IMR-90 (cell line): ENCODE results near the gene MTA1. TPM values are rescaled to one million over a fixed set of nuclear protein-coding genes. Genes with fewer than 3 reads are reported as not detected.

Source experiments
- ATAC-seq: fragments of 200-7000 bp; cut with Tn5 transposase; 2 replicates; pipeline ENCODE4 v1.9.1; 2020; ENCODE audit warnings: low read depth, mild to moderate bottlenecking, moderate library complexity
- BruUV-seq: library from RNA; stranded (reverse); fragments of 400-500 nt; replicated peaks from 2 replicates; lab custom pipeline; 2021; lab: Mats Ljungman, UMichigan
- CTCF ChIA-PET: fragments of 300-600 bp; formaldehyde crosslinking; extraction: SDS; loops from one replicate; lab custom pipeline; 2021; ENCODE audit warnings: antibody characterized with exemption; lab: Yijun Ruan, JAX
- POLR2A ChIA-PET: fragments of 300-600 bp; sonication (Branson Sonifier 250); formaldehyde crosslinking; loops from one replicate; lab custom pipeline; 2022; ENCODE audit warnings: antibody characterized with exemption; ENCODE audit not compliant: unreplicated experiment; lab: Charles Lee
- DNase-seq: peaks from one replicate; pipeline ENCODE4 v3.0.0; 2013
- H2AFZ ChIP-seq: replicated peaks from 2 replicates; pipeline ENCODE3; 2013; ENCODE audit warnings: low read length, mild to moderate bottlenecking; ENCODE audit not compliant: poor library complexity
- H2AK5ac ChIP-seq: 2 replicates; pipeline ENCODE4 v1.6.1; 2013; ENCODE audit warnings: low read depth, low read length, inconsistent platforms
- H2AK9ac ChIP-seq: replicated peaks from 2 replicates; pipeline ENCODE3; 2013; ENCODE audit warnings: mild to moderate bottlenecking, low read depth, low read length, moderate library complexity; ENCODE audit not compliant: poor library complexity
- H2BK120ac ChIP-seq: 2 replicates; pipeline ENCODE4 v1.6.1; 2013; ENCODE audit warnings: low read depth, low read length, inconsistent platforms
- H2BK15ac ChIP-seq: 3 replicates; pipeline ENCODE4 v1.6.1; 2013; ENCODE audit warnings: low read depth, low read length, inconsistent platforms
- H2BK20ac ChIP-seq: 2 replicates; pipeline ENCODE4 v1.6.1; 2013; ENCODE audit warnings: low read depth, mild to moderate bottlenecking, inconsistent platforms, low read length, moderate library complexity
- H2BK5ac ChIP-seq: 2 replicates; pipeline ENCODE4 v1.6.1; 2013; ENCODE audit warnings: mild to moderate bottlenecking, low read depth, low read length, inconsistent platforms; ENCODE audit not compliant: poor library complexity, severe bottlenecking
- H3K14ac ChIP-seq: replicated peaks from 2 replicates; pipeline ENCODE4 v1.6.1; 2013; ENCODE audit warnings: low read depth, low read length, inconsistent platforms
- H3K18ac ChIP-seq: 2 replicates; pipeline ENCODE4 v1.6.1; 2013; ENCODE audit warnings: low read depth, low read length, control low read depth
- H3K23ac ChIP-seq: 2 replicates; pipeline ENCODE4 v1.6.1; 2013; ENCODE audit warnings: low read depth, low read length, inconsistent platforms
- H3K27ac ChIP-seq: 2 replicates; pipeline ENCODE4 v1.5.1; 2013; ENCODE audit warnings: mild to moderate bottlenecking, control low read depth, low read length; ENCODE audit not compliant: insufficient read depth
- H3K27me3 ChIP-seq: 2 replicates; pipeline ENCODE4 v1.6.1; 2013; ENCODE audit warnings: low read length; ENCODE audit not compliant: control insufficient read depth, insufficient read depth
- H3K36me3 ChIP-seq: 2 replicates; pipeline ENCODE4 v1.6.1; 2013; ENCODE audit warnings: low read length, mixed read lengths; ENCODE audit not compliant: control insufficient read depth, insufficient read depth
- H3K4ac ChIP-seq: 2 replicates; pipeline ENCODE4 v1.6.1; 2013; ENCODE audit warnings: low read depth, low read length, inconsistent platforms
- H3K4me1 ChIP-seq: 2 replicates; pipeline ENCODE4 v1.6.1; 2013; ENCODE audit warnings: low read length, mixed read lengths; ENCODE audit not compliant: control insufficient read depth, insufficient read depth
- H3K4me2 ChIP-seq: 2 replicates; pipeline ENCODE4 v1.6.1; 2013; ENCODE audit warnings: low read depth, mild to moderate bottlenecking, control low read depth, low read length, moderate library complexity
- H3K4me3 ChIP-seq: 2 replicates; pipeline ENCODE4 v1.5.1; 2013; ENCODE audit warnings: low read depth, mild to moderate bottlenecking, control low read depth, low read length, moderate library complexity; ENCODE audit not compliant: insufficient read depth
- H3K56ac ChIP-seq: 2 replicates; pipeline ENCODE4 v1.6.1; 2013; ENCODE audit warnings: low read length, inconsistent platforms; ENCODE audit not compliant: insufficient read depth; ENCODE audit errors: extremely low read depth
- H3K79me1 ChIP-seq, 2 experiments: 2 replicates each; pipeline ENCODE4 v1.6.1; 2013; ENCODE audit warnings: low read length in 2 of 2, inconsistent platforms in 1 of 2, low read depth in 1 of 2
- H3K9ac ChIP-seq: 2 replicates; pipeline ENCODE4 v1.6.1; 2013; ENCODE audit warnings: low read depth, low read length, control low read depth
- H3K9me1 ChIP-seq: 2 replicates; pipeline ENCODE4 v1.6.1; 2013; ENCODE audit warnings: low read length, inconsistent platforms; ENCODE audit not compliant: insufficient read depth
- H3K9me3 ChIP-seq: 2 replicates; pipeline ENCODE4 v1.6.1; 2013; ENCODE audit warnings: low read length; ENCODE audit not compliant: control insufficient read depth, insufficient read depth
- H4K20me1 ChIP-seq: 2 replicates; pipeline ENCODE4 v1.6.1; 2013; ENCODE audit warnings: low read length, inconsistent platforms; ENCODE audit not compliant: insufficient read depth
- H4K5ac ChIP-seq: 2 replicates; pipeline ENCODE4 v1.6.1; 2013; ENCODE audit warnings: mild to moderate bottlenecking, low read depth, low read length, control low read depth
- H4K8ac ChIP-seq, 2 experiments: 2 replicates each; pipeline ENCODE4 v1.6.1; 2013; ENCODE audit warnings: low read depth in 2 of 2, low read length in 2 of 2, control low read depth in 1 of 2, inconsistent platforms in 1 of 2
- H4K91ac ChIP-seq: 2 replicates; pipeline ENCODE4 v1.6.1; 2013; ENCODE audit warnings: low read depth, low read length, inconsistent platforms; ENCODE audit not compliant: insufficient read depth
- BHLHE40 ChIP-seq: fragments of 150-350 bp; IDR thresholded peaks from 2 replicates; pipeline ENCODE4 v1.6.1; 2016; ENCODE audit warnings: mild to moderate bottlenecking, low read depth, low read length
- CHD1 ChIP-seq: IDR thresholded peaks from 2 replicates; pipeline ENCODE4 v1.6.1; 2012; ENCODE audit warnings: low read depth, low read length, improper control_type of control experiment
- FOS ChIP-seq: fragments of 150-350 bp; IDR thresholded peaks from 2 replicates; pipeline ENCODE4 v1.6.1; 2016; ENCODE audit warnings: low read depth, low read length
- POLR2A ChIP-seq: IDR thresholded peaks from 2 replicates; pipeline ENCODE4 v1.6.1; 2012; ENCODE audit warnings: mild to moderate bottlenecking, low read depth, low read length
- RAD21 ChIP-seq: IDR thresholded peaks from 2 replicates; pipeline ENCODE4 v1.6.1; 2012; ENCODE audit warnings: low read length, improper control_type of control experiment
- RCOR1 ChIP-seq: IDR thresholded peaks from 2 replicates; pipeline ENCODE4 v1.6.1; 2012; ENCODE audit warnings: mild to moderate bottlenecking, low read length, improper control_type of control experiment; ENCODE audit not compliant: insufficient replicate concordance
- RFX5 ChIP-seq: IDR thresholded peaks from 2 replicates; pipeline ENCODE4 v1.8.0; 2012; ENCODE audit warnings: low read depth, mild to moderate bottlenecking, low read length, moderate library complexity
- WGBS, 2 experiments: methylation state at CpG; one replicate each; pipeline versions ENCODE4 v1.1.5 to v1.1.7; 2013; ENCODE audit warnings: missing lambda C conversion rate in 2 of 2; ENCODE audit not compliant: insufficient read length in 1 of 2; ENCODE audit errors: extremely low coverage in 2 of 2; 5-methylcytosine and 5-hydroxymethylcytosine counted together
- dilution Hi-C: fragments of 300-500 bp; cut with HindIII; formaldehyde crosslinking; loops from one replicate; pipeline ENCODE4 v1.14.3; 2018; ENCODE audit warnings: low sequenced_read_pairs; ENCODE audit not compliant: unreplicated experiment
- in situ Hi-C: fragments of 300-500 bp; cut with MboI; formaldehyde crosslinking; loops from 3 replicates; pipeline ENCODE4 v1.14.3; 2019; ENCODE audit warnings: low sequenced_read_pairs, inconsistent platforms, mixed read lengths
- intact Hi-C: fragments of 100-400 bp; cut with micrococcal nuclease; formaldehyde crosslinking; loops from 2 replicates; pipeline ENCODE4 v1.10.0; 2022
- polyA plus RNA-seq, 3 experiments: library from polyadenylated mRNA; depleted of rRNA; stranded (reverse); fragments of >200 nt; gene quantifications; 2 replicates each; pipeline ENCODE4 v1.2.3, GENCODE V29; 2012; ENCODE audit warnings: low replicate concordance in 1 of 3
- total RNA-seq: library from RNA; depleted of rRNA; stranded (reverse); fragments of >200 nt; gene quantifications from 2 replicates; pipeline ENCODE4 v1.2.3, GENCODE V29; 2012

The MTA1 gene
- total and polyA plus RNA-seq, 2 of the 4 experiments (the other 2 are of a cell fraction), result 21.5 to 61.6 TPM

GRCh38 chr14:105503935-105504692 lies 84.5 kb downstream of the MTA1 start:
- H3K56ac ChIP-seq, result no peak overlapping the region
- no peak overlapping the region for H4K5ac ChIP-seq
- no peak overlapping the region for H2AFZ ChIP-seq
- no peak overlapping the region for H3K4me2 ChIP-seq
- H2BK20ac ChIP-seq, result no peak overlapping the region
- no peaks in the 10 kb centered on the region for H3K79me1 ChIP-seq
- 67% methylated on average over 3 of the region's 29 CpGs; no CpG with 5 or more reads in 1 of the 2 experiments for WGBS, 2 experiments
- BruUV-seq, result no TSS peak
- no peak overlapping the region for H3K14ac ChIP-seq
- H3K27me3 ChIP-seq, result peaks cover 9% of the 10 kb centered on the region
- no peak overlapping the region for H3K27ac ChIP-seq
- H3K9me3 ChIP-seq, result no peaks in the 10 kb centered on the region
- H3K18ac ChIP-seq, result no peak overlapping the region
- intact Hi-C loops (no loop called here), dilution Hi-C loops (no loop called here), in situ Hi-C loops (no loop called here)
- no peaks in the 10 kb centered on the region for H3K36me3 ChIP-seq
- no peaks in the 10 kb centered on the region for H3K9me1 ChIP-seq
- no peak for DNase-seq
- CTCF ChIA-PET, result interaction anchor here (0.5 kb wide), 1 partner anchor 491 kb away, joined by 3 read pairs; no protein-coding TSS in a partner anchor
- POLR2A ChIA-PET, result no interaction called here
- H2BK120ac ChIP-seq, result no peak overlapping the region
- TF ChIP-seq FOS (no peak), CHD1 (no peak), POLR2A (no peak), RFX5 (no peak), RCOR1 (no peak), BHLHE40 (no peak), RAD21 (no peak)
- H2BK15ac ChIP-seq, result no peak overlapping the region
- H2AK9ac ChIP-seq, result no peak overlapping the region
- H3K9ac ChIP-seq, result no peak overlapping the region
- H2BK5ac ChIP-seq, result no peak overlapping the region
- H3K4me1 ChIP-seq, result no peaks in the 10 kb centered on the region
- no peak overlapping the region for H3K4ac ChIP-seq
- H3K4me3 ChIP-seq, result no peak overlapping the region
- no peak for ATAC-seq
- no peak overlapping the region for H4K91ac ChIP-seq
- no peaks in the 10 kb centered on the region for H4K20me1 ChIP-seq
- H4K8ac ChIP-seq, result no peak overlapping the region
- no peak overlapping the region for H2AK5ac ChIP-seq
- H3K23ac ChIP-seq, result no peak overlapping the region
